Right lobe of liver (tissue), 4 donors: ENCODE data around the gene HEATR5B.

Experiments
- POLR2A ChIP-seq: fragments of 450-650 bp; IDR thresholded peaks from one replicate; pipeline ENCODE4 v1.6.1; 2017; ENCODE audit warnings: antibody characterized with exemption, mild to moderate bottlenecking
- TF ChIP-seq, protein P1 (sequence below), 4 donors: fragments of 200-600 bp in 3 of 4; fragments of 450-650 bp in 1 of 4; IDR thresholded peaks; one replicate each; pipeline versions ENCODE4 v1.5.1 to v1.8.0; 2016 to 2022; ENCODE audit warnings: antibody characterized with exemption in 4 of 4, mild to moderate bottlenecking in 2 of 4
- donor health status: DM: no; HTN: no; CAD: no.
- donor health status: DM: no; HTN: no; CAD: no.
- donor health status: DM: no; HTN: yes; CAD: no.

GRCh38 chr2:36988008-36988407 is 96.2 kb downstream of the HEATR5B start:
- TF ChIP-seq, protein P1, sequence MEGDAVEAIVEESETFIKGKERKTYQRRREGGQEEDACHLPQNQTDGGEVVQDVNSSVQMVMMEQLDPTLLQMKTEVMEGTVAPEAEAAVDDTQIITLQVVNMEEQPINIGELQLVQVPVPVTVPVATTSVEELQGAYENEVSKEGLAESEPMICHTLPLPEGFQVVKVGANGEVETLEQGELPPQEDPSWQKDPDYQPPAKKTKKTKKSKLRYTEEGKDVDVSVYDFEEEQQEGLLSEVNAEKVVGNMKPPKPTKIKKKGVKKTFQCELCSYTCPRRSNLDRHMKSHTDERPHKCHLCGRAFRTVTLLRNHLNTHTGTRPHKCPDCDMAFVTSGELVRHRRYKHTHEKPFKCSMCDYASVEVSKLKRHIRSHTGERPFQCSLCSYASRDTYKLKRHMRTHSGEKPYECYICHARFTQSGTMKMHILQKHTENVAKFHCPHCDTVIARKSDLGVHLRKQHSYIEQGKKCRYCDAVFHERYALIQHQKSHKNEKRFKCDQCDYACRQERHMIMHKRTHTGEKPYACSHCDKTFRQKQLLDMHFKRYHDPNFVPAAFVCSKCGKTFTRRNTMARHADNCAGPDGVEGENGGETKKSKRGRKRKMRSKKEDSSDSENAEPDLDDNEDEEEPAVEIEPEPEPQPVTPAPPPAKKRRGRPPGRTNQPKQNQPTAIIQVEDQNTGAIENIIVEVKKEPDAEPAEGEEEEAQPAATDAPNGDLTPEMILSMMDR (IDR thresholded peaks at IDR 0.05) = no peak
- TF ChIP-seq POLR2A = no peak
